Measurements from ENCODE around the gene UBA7. TPM values are rescaled to one million over a fixed set of nuclear protein-coding genes. Genes with fewer than 3 reads are reported as not detected.
A peak's percentile ranks its signal among the peaks of the same experiment; 100 is the strongest.

The UBA7 gene
- total RNA-seq, 4 donors from 2014 or later, result 21.3 to 114 (median 63.0) TPM

DNA sequence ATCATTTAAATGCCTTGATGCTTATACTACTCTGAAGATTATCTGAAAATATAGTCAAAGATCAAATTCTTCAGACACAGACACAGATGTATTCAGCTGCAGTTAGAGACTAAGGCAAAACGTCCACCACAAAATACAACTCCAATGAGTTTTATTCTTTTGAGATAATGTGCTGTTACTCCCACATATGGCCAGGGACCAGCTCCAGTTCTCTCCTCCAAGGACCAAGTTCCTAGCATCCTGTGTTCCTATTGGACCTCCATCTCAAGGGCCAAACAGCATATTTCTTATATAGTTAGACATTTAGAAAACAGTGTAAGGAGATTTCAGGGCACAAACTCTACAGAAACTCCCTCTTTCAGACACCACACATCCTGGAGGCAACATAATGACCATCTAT is 54.5 kb downstream of the UBA7 start:
- DNase-seq, result peak; percentile 24
- intact Hi-C loops (cut with DNase I; ENCODE audit: low total_unique reads), result no loop called here
- Histone ChIP-seq H3K9me3 (no peaks in the 10 kb centered on the region), H3K27me3 (no peaks in the 10 kb centered on the region), H3K27ac (no peak overlapping the region), H3K4me1 (peaks cover 0 to 6% of the 10 kb centered on the region in 2 donors), H3K36me3 (no peaks in the 10 kb centered on the region), H3K4me3 (no peak overlapping the region)
- TF ChIP-seq, protein P1, sequence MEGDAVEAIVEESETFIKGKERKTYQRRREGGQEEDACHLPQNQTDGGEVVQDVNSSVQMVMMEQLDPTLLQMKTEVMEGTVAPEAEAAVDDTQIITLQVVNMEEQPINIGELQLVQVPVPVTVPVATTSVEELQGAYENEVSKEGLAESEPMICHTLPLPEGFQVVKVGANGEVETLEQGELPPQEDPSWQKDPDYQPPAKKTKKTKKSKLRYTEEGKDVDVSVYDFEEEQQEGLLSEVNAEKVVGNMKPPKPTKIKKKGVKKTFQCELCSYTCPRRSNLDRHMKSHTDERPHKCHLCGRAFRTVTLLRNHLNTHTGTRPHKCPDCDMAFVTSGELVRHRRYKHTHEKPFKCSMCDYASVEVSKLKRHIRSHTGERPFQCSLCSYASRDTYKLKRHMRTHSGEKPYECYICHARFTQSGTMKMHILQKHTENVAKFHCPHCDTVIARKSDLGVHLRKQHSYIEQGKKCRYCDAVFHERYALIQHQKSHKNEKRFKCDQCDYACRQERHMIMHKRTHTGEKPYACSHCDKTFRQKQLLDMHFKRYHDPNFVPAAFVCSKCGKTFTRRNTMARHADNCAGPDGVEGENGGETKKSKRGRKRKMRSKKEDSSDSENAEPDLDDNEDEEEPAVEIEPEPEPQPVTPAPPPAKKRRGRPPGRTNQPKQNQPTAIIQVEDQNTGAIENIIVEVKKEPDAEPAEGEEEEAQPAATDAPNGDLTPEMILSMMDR (IDR thresholded peaks at IDR 0.05), result no peak
- no peak for TF ChIP-seq POLR2A (IDR thresholded peaks at IDR 0.05)

DNA sequence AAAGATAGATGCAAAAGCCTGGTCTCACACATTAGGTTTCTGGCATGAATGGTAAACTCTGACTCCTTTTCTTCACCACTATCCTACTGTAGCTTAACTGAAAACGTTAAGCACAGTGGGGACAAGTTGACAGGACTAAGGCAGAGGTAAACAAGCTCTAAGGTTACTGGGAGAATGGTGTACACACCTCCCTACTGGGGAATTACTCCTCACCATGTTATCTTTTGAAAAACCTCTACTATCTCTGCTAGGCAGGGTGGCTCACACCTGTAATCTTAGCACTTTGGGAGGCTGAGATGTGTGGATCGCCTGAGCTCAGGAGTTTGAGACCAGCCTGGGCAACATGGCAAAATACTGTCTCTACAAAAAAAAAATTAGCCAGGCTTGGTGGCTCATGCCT is 56.6 kb downstream of the UBA7 start:
- DNase-seq, result no peak
- Histone ChIP-seq H3K36me3 (no peaks in the 10 kb centered on the region), H3K27ac (no peak overlapping the region), H3K4me3 (no peak overlapping the region), H3K27me3 (no peaks in the 10 kb centered on the region), H3K4me1 (peaks cover 0 to 6% of the 10 kb centered on the region in 2 donors), H3K9me3 (no peaks in the 10 kb centered on the region)
- intact Hi-C loops (cut with DNase I; ENCODE audit: low total_unique reads), result no loop called here
- TF ChIP-seq, protein P1 (IDR thresholded peaks at IDR 0.05), result no peak
- no peak for TF ChIP-seq POLR2A (IDR thresholded peaks at IDR 0.05)

DNA sequence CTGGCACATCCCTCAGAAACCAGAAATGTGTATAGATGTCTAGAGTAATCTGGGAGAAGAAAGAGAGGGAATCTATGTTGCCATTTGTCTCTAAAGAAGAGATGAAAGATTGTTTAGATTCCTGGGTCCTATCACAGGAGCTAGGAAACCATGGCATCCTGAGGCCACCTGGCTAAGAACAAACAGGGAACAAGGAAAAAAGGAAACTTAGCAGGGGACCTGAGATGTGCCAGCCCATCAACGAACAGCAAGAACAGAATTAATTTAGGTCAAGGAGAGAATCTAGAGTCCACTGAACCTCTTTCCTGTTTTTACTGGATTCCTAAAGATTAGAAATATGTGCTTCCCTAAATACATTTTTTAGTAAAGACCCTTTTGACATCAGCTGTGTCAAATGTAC is 57.7 kb downstream of the UBA7 start:
- TF ChIP-seq POLR2A (IDR thresholded peaks at IDR 0.05), result no peak
- TF ChIP-seq, protein P1 (IDR thresholded peaks at IDR 0.05), result no peak
- H3K4me1 ChIP-seq, result peaks cover 0 to 6% of the 10 kb centered on the region in 2 donors
- no peak overlapping the region for H3K27ac ChIP-seq
- H3K36me3 ChIP-seq, result no peaks in the 10 kb centered on the region
- no peaks in the 10 kb centered on the region for H3K9me3 ChIP-seq
- no peak for DNase-seq
- intact Hi-C loops (cut with DNase I; ENCODE audit: low total_unique reads), result no loop called here
- H3K4me3 ChIP-seq, result no peak overlapping the region
- no peaks in the 10 kb centered on the region for H3K27me3 ChIP-seq

Small RNAs within 50 kb of the gene (microRNA-seq; reads per million reads assigned to microRNA genes)
- not detected for gene MIR5193 (ENCODE audit: borderline microRNAs expressed, borderline replicate concordance)

Small RNAs within 50 kb of the gene (small RNA-seq; reads per million reads assigned to genes)
- gene COX6CP14, result not detected
- gene RN7SL217P, result not detected

Other genes starting within 250 kb of the UBA7 start
- gene APEH, start 139.6 kb downstream of the UBA7 start, total RNA-seq, result 10 to 100 TPM; 35.3 to 78.7 (median 61.4) TPM
- gene MST1, start 124.5 kb downstream of the UBA7 start, total RNA-seq, result 10 to 100 TPM in 2 of 4 donors, 1 to 10 TPM in 1, not detected in 1; 5.1 to 11.5 (median 10.4) TPM
- gene RNF123, start 124.4 kb downstream of the UBA7 start, total RNA-seq, result 10 to 100 TPM; 10.9 to 47.3 (median 25.3) TPM
- not detected for gene AMIGO3, start 94.3 kb downstream of the UBA7 start, total RNA-seq
- 10 to 100 TPM in 3 of 4 donors, 1 to 10 TPM in 1; 7.7 to 44.8 (median 27.1) TPM for gene GMPPB, start 90.0 kb downstream of the UBA7 start, total RNA-seq
- 10 to 100 TPM; 41.8 to 58.4 (median 50.9) TPM for gene IP6K1, start 27.4 kb downstream of the UBA7 start, total RNA-seq
- gene CDHR4, start 14.1 kb downstream of the UBA7 start, total RNA-seq, result 1 to 10 TPM in 1 of 4 donors, under 1 TPM in 1, not detected in 2; 0.41 to 1.6 TPM
- gene INKA1, start 10.7 kb downstream of the UBA7 start, total RNA-seq, result 10 to 100 TPM in 1 of 4 donors, 1 to 10 TPM in 3; 3.1 to 16.7 (median 6.6) TPM
- 10 to 100 TPM in 1 of 4 donors, 1 to 10 TPM in 3; 1.5 to 17.4 (median 4.0) TPM for gene TRAIP, start 42.6 kb upstream of the UBA7 start, total RNA-seq
- gene CAMKV, start 56.0 kb upstream of the UBA7 start, total RNA-seq, result under 1 TPM in 1 of 4 donors, not detected in 3; 0.28 TPM
- 1 to 10 TPM in 2 of 4 donors, under 1 TPM in 2; under 0.01 to 4.9 (median 1.5) TPM for gene MST1R, start 89.9 kb upstream of the UBA7 start, total RNA-seq
- gene MON1A, start 115.9 kb upstream of the UBA7 start, total RNA-seq, result 1 to 10 TPM; 1.0 to 9.3 (median 5.2) TPM
- gene RBM6, start 126.2 kb upstream of the UBA7 start, total RNA-seq, result 100 to 1,000 TPM in 2 of 4 donors, 10 to 100 TPM in 2; 63.2 to 143 (median 116) TPM